Right lobe of liver (tissue), 6 donors: ENCODE data around the gene TSHZ1. TPM values are rescaled to one million over a fixed set of nuclear protein-coding genes. Genes with fewer than 3 reads are reported as not detected.

Experiments used
- ATAC-seq, 4 donors: fragments of 200-7000 bp; cut with Tn5 transposase; one replicate each; pipeline ENCODE4 v1.9.1; 2020; ENCODE audit warnings: mild to moderate bottlenecking in 4 of 4, moderate library complexity in 4 of 4
- DNase-seq, 3 donors: peaks; one replicate each; pipeline ENCODE4 v3.0.0-alpha.2; 2020
- H3K27ac ChIP-seq, 3 donors: fragments of 200-600 bp; one replicate each; pipeline ENCODE4 v1.8.0; 2022
- H3K27me3 ChIP-seq, 2 donors: fragments of 200-600 bp; one replicate each; pipeline ENCODE4 v1.8.0; 2022
- H3K36me3 ChIP-seq, 4 donors: fragments of 200-600 bp; sonication (generic) in 1 of 4; one replicate each; pipeline versions ENCODE4 v1.5.1 to v1.8.0; 2017 to 2022; ENCODE audit warnings: control low read depth in 1 of 4
- H3K4me1 ChIP-seq, 4 donors: fragments of 200-600 bp; sonication (generic) in 1 of 4; one replicate each; pipeline versions ENCODE4 v1.5.1 to v1.8.0; 2017 to 2022; ENCODE audit warnings: control low read depth in 1 of 4
- H3K4me3 ChIP-seq, 3 donors: fragments of 200-600 bp; one replicate each; pipeline ENCODE4 v1.8.0; 2022
- H3K9me3 ChIP-seq, 4 donors: fragments of 200-600 bp; sonication (generic) in 1 of 4; one replicate each; pipeline versions ENCODE4 v1.5.1 to v1.8.0; 2017 to 2022; ENCODE audit warnings: control low read depth in 1 of 4
- POLR2A ChIP-seq: fragments of 450-650 bp; IDR thresholded peaks from one replicate; pipeline ENCODE4 v1.6.1; 2017; ENCODE audit warnings: antibody characterized with exemption, mild to moderate bottlenecking
- WGBS: methylation state at CpG from one replicate; pipeline ENCODE4 v1.1.6; 2018; ENCODE audit warnings: low coverage, low lambda C conversion rate; ENCODE audit not compliant: insufficient coverage; ENCODE audit errors: missing lambda C conversion rate; 5-methylcytosine and 5-hydroxymethylcytosine counted together
- intact Hi-C, 2 donors: fragments of 100-400 bp; cut with DNase I; formaldehyde crosslinking; loops; one replicate each; pipeline versions ENCODE4 v1.11.2 to v1.14.1; 2022
- total RNA-seq, 6 experiments: library from RNA; depleted of rRNA in 2 of 6; stranded (reverse); fragments of >200 nt in 2 of 6; fragmentation: NEBNext Ultra II Directional in 3 of 6; extraction: Animal tissue kit (Norgen Biotek cat#: 25700) in 3 of 6; gene quantifications; one replicate each; pipeline versions ENCODE4 v1.1.0 to v1.2.4, GENCODE V29; 2016 to 2023
- TF ChIP-seq, protein P1 (sequence below), 4 donors: fragments of 200-600 bp in 3 of 4; fragments of 450-650 bp in 1 of 4; IDR thresholded peaks; one replicate each; pipeline versions ENCODE4 v1.5.1 to v1.8.0; 2016 to 2022; ENCODE audit warnings: antibody characterized with exemption in 4 of 4, mild to moderate bottlenecking in 2 of 4
- donor health status: DM: no; HTN: yes; CAD: no.
- donor health status: DM: no; HTN: no; CAD: no.
- donor health status: DM: no; HTN: no; CAD: no.
- donor health status: DM: no; HTN: yes; CAD: no.
- donor health status: DM: no; HTN: yes; CAD: no.

TSHZ1 gene
- total RNA-seq, 6 experiments from 2014 or later = 6.4 to 13.3 (median 9.6) TPM

- ATAC-seq (no peak), DNase-seq (no peak)
- TF ChIP-seq, protein P1, sequence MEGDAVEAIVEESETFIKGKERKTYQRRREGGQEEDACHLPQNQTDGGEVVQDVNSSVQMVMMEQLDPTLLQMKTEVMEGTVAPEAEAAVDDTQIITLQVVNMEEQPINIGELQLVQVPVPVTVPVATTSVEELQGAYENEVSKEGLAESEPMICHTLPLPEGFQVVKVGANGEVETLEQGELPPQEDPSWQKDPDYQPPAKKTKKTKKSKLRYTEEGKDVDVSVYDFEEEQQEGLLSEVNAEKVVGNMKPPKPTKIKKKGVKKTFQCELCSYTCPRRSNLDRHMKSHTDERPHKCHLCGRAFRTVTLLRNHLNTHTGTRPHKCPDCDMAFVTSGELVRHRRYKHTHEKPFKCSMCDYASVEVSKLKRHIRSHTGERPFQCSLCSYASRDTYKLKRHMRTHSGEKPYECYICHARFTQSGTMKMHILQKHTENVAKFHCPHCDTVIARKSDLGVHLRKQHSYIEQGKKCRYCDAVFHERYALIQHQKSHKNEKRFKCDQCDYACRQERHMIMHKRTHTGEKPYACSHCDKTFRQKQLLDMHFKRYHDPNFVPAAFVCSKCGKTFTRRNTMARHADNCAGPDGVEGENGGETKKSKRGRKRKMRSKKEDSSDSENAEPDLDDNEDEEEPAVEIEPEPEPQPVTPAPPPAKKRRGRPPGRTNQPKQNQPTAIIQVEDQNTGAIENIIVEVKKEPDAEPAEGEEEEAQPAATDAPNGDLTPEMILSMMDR (IDR thresholded peaks at IDR 0.05) = no peak
- TF ChIP-seq POLR2A = no peak
- no peaks in the 10 kb centered on the region for H3K36me3 ChIP-seq
- H3K27ac ChIP-seq = peak overlapping the region; percentile 93 to 99 (median 95)
- peak overlapping the region; percentile 93 to 94 (median 94) for H3K4me3 ChIP-seq
- 0% methylated on average over 14 of the region's 64 CpGs for WGBS
- intact Hi-C loops = no loop called here
- peaks cover 0 to 48% (median 17%) of the 10 kb centered on the region in 4 donors for H3K4me1 ChIP-seq
- no peaks in the 10 kb centered on the region for H3K9me3 ChIP-seq
- no peaks in the 10 kb centered on the region for H3K27me3 ChIP-seq
These were observed 515 bp downstream of the TSHZ1 start for GRCh38 chr18:75211002-75211621.

DNA sequence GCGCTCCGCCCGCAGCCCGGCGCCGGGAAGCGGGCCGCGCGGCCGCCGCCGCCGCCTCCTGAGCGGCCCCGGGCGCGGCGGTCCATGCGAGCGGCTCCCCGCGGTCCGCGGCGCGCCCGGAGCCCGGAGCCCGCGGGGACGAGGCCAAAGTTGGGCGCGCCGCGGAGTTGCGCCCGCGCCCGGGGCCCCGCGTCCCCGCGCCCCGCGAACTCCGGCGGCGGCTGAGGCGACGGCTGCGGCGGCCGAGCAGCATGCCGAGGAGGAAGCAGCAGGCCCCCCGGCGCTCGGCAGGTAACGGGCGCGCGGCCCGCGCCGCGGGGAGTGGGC, 992 bp downstream of the TSHZ1 start:
- no peak for DNase-seq
- Histone ChIP-seq H3K36me3 (no peaks in the 10 kb centered on the region), H3K9me3 (no peaks in the 10 kb centered on the region), H3K27me3 (no peaks in the 10 kb centered on the region), H3K4me1 (peaks cover 0 to 52% (median 19%) of the 10 kb centered on the region in 4 donors), H3K4me3 (peak overlapping the region; percentile 57 to 75 (median 69)), H3K27ac (peak overlapping the region; percentile 89 to 91 (median 90))
- TF ChIP-seq, protein P1 (IDR thresholded peaks at IDR 0.05) = no peak
- no peak for TF ChIP-seq POLR2A
- intact Hi-C loops = no loop called here
- no peak for ATAC-seq
- no CpG with 5 or more reads among the region's 66 CpGs for WGBS

- Histone ChIP-seq H3K9me3 (no peaks in the 10 kb centered on the region), H3K27me3 (no peaks in the 10 kb centered on the region), H3K4me3 (peak overlapping the region; percentile 57 to 75 (median 69)), H3K36me3 (no peaks in the 10 kb centered on the region), H3K4me1 (peaks cover 0 to 52% (median 20%) of the 10 kb centered on the region in 4 donors), H3K27ac (peak overlapping the region; percentile 89 to 91 (median 90))
- DNase-seq (peak; percentile 61 to 71 (median 63)), ATAC-seq (peak in 3 of 4 donors; percentile 0 to 5 (median 2))
- TF ChIP-seq, protein P1 (IDR thresholded peaks at IDR 0.05) = no peak
- no peak for TF ChIP-seq POLR2A
- intact Hi-C loops = no loop called here
- WGBS = 4% methylated on average over 16 of the region's 38 CpGs
These were observed 1.6 kb downstream of the TSHZ1 start for GRCh38 chr18:75211953-75212750.

GRCh38 chr18:75212751-75213090, 2.1 kb downstream of the TSHZ1 start:
- H3K36me3 ChIP-seq = no peaks in the 10 kb centered on the region
- H3K9me3 ChIP-seq = no peaks in the 10 kb centered on the region
- no peak for DNase-seq
- no peak for ATAC-seq
- no peaks in the 10 kb centered on the region for H3K27me3 ChIP-seq
- H3K4me1 ChIP-seq = peaks cover 0 to 53% (median 22%) of the 10 kb centered on the region in 4 donors
- TF ChIP-seq, protein P1 (IDR thresholded peaks at IDR 0.05) = no peak
- TF ChIP-seq POLR2A = no peak
- H3K27ac ChIP-seq = peak overlapping the region; percentile 89 to 91 (median 90)
- H3K4me3 ChIP-seq = peak overlapping the region in 2 of 3 donors; percentile 57 to 69
- WGBS = 36% methylated on average over 5 of the region's 5 CpGs
- intact Hi-C loops = no loop called here
